PC-3 (cell line): ENCODE data around the gene IWS1. TPM values are rescaled to one million over a fixed set of nuclear protein-coding genes. Genes with fewer than 3 reads are reported as not detected.

Experiments
- ATAC-seq: fragments of 200-7000 bp; cut with Tn5 transposase; 2 replicates; pipeline ENCODE4 v1.9.1; 2020; ENCODE audit warnings: mild to moderate bottlenecking, moderate library complexity
- BruUV-seq: library from RNA; stranded (reverse); fragments of 400-500 nt; replicated peaks from 2 replicates; lab custom pipeline; 2021; lab: Mats Ljungman, UMichigan
- CTCF ChIA-PET: fragments of 300-600 bp; sonication (Branson Sonifier 250); formaldehyde crosslinking; loops from one replicate; lab custom pipeline; 2022; ENCODE audit warnings: antibody characterized with exemption; lab: Charles Lee
- POLR2A ChIA-PET: fragments of 300-600 bp; sonication (Branson Sonifier 250); formaldehyde crosslinking; loops from one replicate; lab custom pipeline; 2022; ENCODE audit warnings: antibody characterized with exemption; ENCODE audit not compliant: unreplicated experiment; lab: Charles Lee
- DNase-seq: peaks from one replicate; pipeline ENCODE4 v3.0.0-alpha.2; 2015
- H2AFZ ChIP-seq: fragments of 300-600 bp; sonication (generic); 2 replicates; pipeline ENCODE4 v1.6.0; 2016; ENCODE audit warnings: antibody characterized with exemption, low read length
- H3F3A ChIP-seq: fragments of 300-600 bp; sonication (generic); one replicate; pipeline ENCODE4 v1.6.0; 2017; ENCODE audit warnings: antibody characterized with exemption, low read length, control low read depth, mild to moderate bottlenecking; ENCODE audit not compliant: unreplicated experiment
- H3K27ac ChIP-seq: fragments of 300-600 bp; sonication (generic); 2 replicates; pipeline ENCODE4 v1.5.1; 2016; ENCODE audit warnings: mild to moderate bottlenecking, low read length
- H3K27me3 ChIP-seq: fragments of 300-600 bp; sonication (generic); 2 replicates; pipeline ENCODE4 v1.6.1; 2016; ENCODE audit warnings: low read length, mixed read lengths
- H3K36me3 ChIP-seq: fragments of 300-600 bp; sonication (generic); 2 replicates; pipeline ENCODE4 v1.6.1; 2016; ENCODE audit warnings: low read depth, mixed run types, low read length, mixed read lengths
- H3K4me1 ChIP-seq: fragments of 300-600 bp; sonication (generic); 2 replicates; pipeline ENCODE4 v1.5.1; 2016; ENCODE audit warnings: low read length; ENCODE audit not compliant: insufficient read depth
- H3K4me2 ChIP-seq: fragments of 300-600 bp; sonication (generic); 2 replicates; pipeline ENCODE4 v1.6.0; 2016; ENCODE audit warnings: low read length
- H3K4me3 ChIP-seq: fragments of 300-600 bp; sonication (generic); 2 replicates; pipeline ENCODE4 v1.5.1; 2016; ENCODE audit warnings: mild to moderate bottlenecking, low read length, mixed read lengths
- H3K79me2 ChIP-seq: fragments of 300-600 bp; sonication (generic); 2 replicates; pipeline ENCODE4 v1.6.1; 2017; ENCODE audit warnings: low read length, mixed read lengths
- H3K9ac ChIP-seq: fragments of 300-600 bp; sonication (generic); 2 replicates; pipeline ENCODE4 v1.6.0; 2016; ENCODE audit warnings: mild to moderate bottlenecking, low read length
- H3K9me2 ChIP-seq: fragments of 300-600 bp; sonication (generic); replicated peaks from 2 replicates; pipeline ENCODE4 v1.6.1; 2016; ENCODE audit warnings: mixed run types, low read length, mixed read lengths
- H3K9me3 ChIP-seq: fragments of 300-600 bp; sonication (generic); 2 replicates; pipeline ENCODE4 v1.6.1; 2016; ENCODE audit warnings: low read length, mixed read lengths
- H4K20me1 ChIP-seq: fragments of 300-600 bp; sonication (generic); 2 replicates; pipeline ENCODE4 v1.6.1; 2016; ENCODE audit warnings: low read length, mixed read lengths
- CTCF ChIP-seq: fragments of 300-600 bp; sonication (generic); conservative IDR thresholded peaks from 2 replicates; pipeline ENCODE4 v1.5.1; 2017; ENCODE audit warnings: antibody characterized with exemption, low read depth, mild to moderate bottlenecking, low read length
- EZH2 ChIP-seq: fragments of 300-600 bp; sonication (generic); IDR thresholded peaks from one replicate; pipeline ENCODE4 v1.6.1; 2017; ENCODE audit warnings: antibody characterized with exemption, mild to moderate bottlenecking, low read length; ENCODE audit not compliant: unreplicated experiment
- EZH2phosphoT487 ChIP-seq: fragments of 300-600 bp; sonication (generic); IDR thresholded peaks from 2 replicates; pipeline ENCODE4 v1.6.1; 2018; ENCODE audit warnings: mild to moderate bottlenecking, antibody characterized with exemption, low read length, borderline replicate concordance
- intact Hi-C: fragments of 100-400 bp; cut with micrococcal nuclease; formaldehyde crosslinking; loops from 2 replicates; pipeline ENCODE4 v1.9.0; 2023
- total RNA-seq: library from RNA; depleted of rRNA; stranded (reverse); fragments of >200 nt; gene quantifications from 2 replicates; pipeline ENCODE4 v1.2.3, GENCODE V29; 2014

Gene IWS1
- total RNA-seq, 1 experiment from 2014 or later, result 51.4 TPM

- no TSS peak for BruUV-seq
- Histone ChIP-seq H2AFZ (no peak overlapping the region), H3K27me3 (no peaks in the 10 kb centered on the region), H3K9me3 (no peaks in the 10 kb centered on the region), H4K20me1 (peaks cover 19% of the 10 kb centered on the region), H3K9ac (no peak overlapping the region), H3K4me2 (no peak overlapping the region), H3K79me2 (peaks cover 100% of the 10 kb centered on the region), H3K36me3 (peaks cover 46% of the 10 kb centered on the region; the same call in 1 of the 2 replicates), H3K4me3 (no peak overlapping the region), H3F3A (no peaks in the 10 kb centered on the region), H3K9me2 (no peaks in the 10 kb centered on the region), H3K4me1 (0 out of 2 replicates have a peak, but pooled peaks cover 4% of the 10 kb centered on the region), H3K27ac (no peak overlapping the region)
- CTCF ChIA-PET, result no interaction called here
- TF ChIP-seq CTCF, result no peak
- TF ChIP-seq EZH2, result no peak
- TF ChIP-seq EZH2phosphoT487, result no peak
- intact Hi-C loops, result no loop called here
- POLR2A ChIA-PET, result no interaction called here
- no peak for DNase-seq
- no peak for ATAC-seq
Observed at GRCh38 chr2:127515383-127515915, 10.8 kb downstream of the IWS1 start.

- peaks cover 14% of the 10 kb centered on the region for H3K4me1 ChIP-seq
Observed at GRCh38 chr2:127514485-127514884, 11.8 kb downstream of the IWS1 start.

More at GRCh38 chr2:127514485-127514884, 11.8 kb downstream of the IWS1 start:
- ATAC-seq, result no peak
- Histone ChIP-seq H3K4me2 (no peak overlapping the region), H3K9me2 (no peaks in the 10 kb centered on the region), H4K20me1 (peaks cover 19% of the 10 kb centered on the region), H3K4me3 (no peak overlapping the region), H3K36me3 (peaks cover 44% of the 10 kb centered on the region; the same call in 1 of the 2 replicates), H3K9me3 (no peaks in the 10 kb centered on the region), H3K27ac (no peak overlapping the region), H3K27me3 (no peaks in the 10 kb centered on the region), H3K9ac (no peak overlapping the region), H3F3A (no peaks in the 10 kb centered on the region), H2AFZ (no peak overlapping the region), H3K79me2 (peaks cover 100% of the 10 kb centered on the region)
- DNase-seq, result no peak
- ChIA-PET CTCF (no interaction called here), POLR2A (no interaction called here)
- intact Hi-C loops, result no loop called here
- BruUV-seq, result no TSS peak
- TF ChIP-seq CTCF (no peak), EZH2phosphoT487 (no peak), EZH2 (no peak)
